ENCODE results near the gene GUCY1A2. TPM values are rescaled to one million over a fixed set of nuclear protein-coding genes. Genes with fewer than 3 reads are reported as not detected.

GUCY1A2 gene
- total and polyA plus RNA-seq, 2 donors (not counting 3 experiments of a cell fraction or from before 2014, with no cell fraction given): 0.02 to 0.03 TPM

GRCh38 chr11:106920899-106921509 is 97.3 kb downstream of the GUCY1A2 start:
- H3K4me1 ChIP-seq (ENCODE audit: control insufficient read depth, extremely low read depth, insufficient read depth, low read length): no peaks in the 10 kb centered on the region
- TF ChIP-seq EZH2 (IDR thresholded peaks at IDR 0.05; ENCODE audit: borderline replicate concordance, low read depth, low read length, severe bottlenecking) (no peak), FOS (IDR thresholded peaks at IDR 0.05; ENCODE audit: borderline replicate concordance, insufficient read depth, low read length) (no peak), GATA2 (IDR thresholded peaks at IDR 0.05; ENCODE audit: insufficient read depth, insufficient read length, low read depth, low read length) (no peak), POLR2A (IDR thresholded peaks at IDR 0.05; ENCODE audit: low read depth, low read length) (no peak), MYC (IDR thresholded peaks at IDR 0.05; ENCODE audit: low read depth, low read length) (no peak), POLR2AphosphoS5 (IDR thresholded peaks at IDR 0.05; ENCODE audit: insufficient read depth, low read depth, low read length) (no peak), JUN (IDR thresholded peaks at IDR 0.05; ENCODE audit: borderline replicate concordance, insufficient read depth, insufficient read length, low read depth) (no peak)
- TF ChIP-seq, protein P1, sequence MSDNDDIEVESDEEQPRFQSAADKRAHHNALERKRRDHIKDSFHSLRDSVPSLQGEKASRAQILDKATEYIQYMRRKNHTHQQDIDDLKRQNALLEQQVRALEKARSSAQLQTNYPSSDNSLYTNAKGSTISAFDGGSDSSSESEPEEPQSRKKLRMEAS (IDR thresholded peaks at IDR 0.05; ENCODE audit: insufficient read depth, insufficient read length): no peak
- TF ChIP-seq, protein P2, sequence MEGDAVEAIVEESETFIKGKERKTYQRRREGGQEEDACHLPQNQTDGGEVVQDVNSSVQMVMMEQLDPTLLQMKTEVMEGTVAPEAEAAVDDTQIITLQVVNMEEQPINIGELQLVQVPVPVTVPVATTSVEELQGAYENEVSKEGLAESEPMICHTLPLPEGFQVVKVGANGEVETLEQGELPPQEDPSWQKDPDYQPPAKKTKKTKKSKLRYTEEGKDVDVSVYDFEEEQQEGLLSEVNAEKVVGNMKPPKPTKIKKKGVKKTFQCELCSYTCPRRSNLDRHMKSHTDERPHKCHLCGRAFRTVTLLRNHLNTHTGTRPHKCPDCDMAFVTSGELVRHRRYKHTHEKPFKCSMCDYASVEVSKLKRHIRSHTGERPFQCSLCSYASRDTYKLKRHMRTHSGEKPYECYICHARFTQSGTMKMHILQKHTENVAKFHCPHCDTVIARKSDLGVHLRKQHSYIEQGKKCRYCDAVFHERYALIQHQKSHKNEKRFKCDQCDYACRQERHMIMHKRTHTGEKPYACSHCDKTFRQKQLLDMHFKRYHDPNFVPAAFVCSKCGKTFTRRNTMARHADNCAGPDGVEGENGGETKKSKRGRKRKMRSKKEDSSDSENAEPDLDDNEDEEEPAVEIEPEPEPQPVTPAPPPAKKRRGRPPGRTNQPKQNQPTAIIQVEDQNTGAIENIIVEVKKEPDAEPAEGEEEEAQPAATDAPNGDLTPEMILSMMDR (IDR thresholded peaks at IDR 0.05; ENCODE audit: extremely low read depth in 1 of 2, insufficient read depth in 1 of 2, low read depth in 1 of 2, low read length in 2 of 2): no peak
- H3K27ac ChIP-seq (ENCODE audit: insufficient read depth, low read depth, low read length): no peak overlapping the region
- BruUV-seq (replicated peaks): no TSS peak
- dilution Hi-C loops (cut with MboI; ENCODE audit: extremely low pct_ligation_motif_present, low sequenced_read_pairs): no loop called here
- no peaks in the 10 kb centered on the region for H4K20me1 ChIP-seq (replicated peaks; ENCODE audit: control insufficient read depth, extremely low read depth, insufficient read depth, low read length)
- no peak for DNase-seq (ENCODE audit: low read depth, low spot score)
- ChIA-PET CTCF (no interaction called here), POLR2A (no interaction called here)
- H3K27me3 ChIP-seq (ENCODE audit: control insufficient read depth in 2 of 2, insufficient read depth in 2 of 2, low read length in 2 of 2): no peaks in the 10 kb centered on the region
- no peak overlapping the region for H3K4me2 ChIP-seq (ENCODE audit: insufficient read depth, low read length)
- no peaks in the 10 kb centered on the region for H3K36me3 ChIP-seq (ENCODE audit: control insufficient read depth in 2 of 2, extremely low read depth in 1 of 2, insufficient read depth in 2 of 2, low read length in 2 of 2)
- no peaks in the 10 kb centered on the region for H3K79me2 ChIP-seq (ENCODE audit: control insufficient read depth, insufficient read depth, low read length)
- H2AFZ ChIP-seq (ENCODE audit: low read depth, low read length): no peak overlapping the region
- no peak for FAIRE-seq
- intact Hi-C loops (cut with micrococcal nuclease): no loop called here
- H3K9me1 ChIP-seq (replicated peaks; ENCODE audit: control insufficient read depth, extremely low read depth, insufficient read depth, low read length): no peaks in the 10 kb centered on the region
- H3K4me3 ChIP-seq (replicated peaks in 1 of 3; ENCODE audit: insufficient read depth in 1 of 3, low read depth in 1 of 3, low read length in 3 of 3): no peak overlapping the region
- no peaks in the 10 kb centered on the region for H3K9me3 ChIP-seq (replicated peaks; ENCODE audit: control insufficient read depth, insufficient read depth, low read length)
- H3K9ac ChIP-seq (replicated peaks; ENCODE audit: extremely low read depth, insufficient read depth, low read length): no peak overlapping the region
